Duodenal mucosa (tissue), 2 donors: ENCODE data around the gene PRKCH.

Experiments used
- H3K27ac ChIP-seq: one replicate; pipeline ENCODE4 v1.7.0; 2013; ENCODE audit warnings: low read depth, low read length
- H3K27me3 ChIP-seq, 2 donors: one replicate each; pipeline ENCODE4 v1.7.0; 2013; ENCODE audit warnings: low read length in 2 of 2, control low read depth in 1 of 2; ENCODE audit not compliant: insufficient read depth in 2 of 2, control insufficient read depth in 1 of 2
- H3K36me3 ChIP-seq, 2 donors: one replicate each; pipeline ENCODE4 v1.7.0; 2013; ENCODE audit warnings: low read length in 2 of 2, control low read depth in 1 of 2; ENCODE audit not compliant: insufficient read depth in 2 of 2, control insufficient read depth in 1 of 2
- H3K4me1 ChIP-seq, 2 donors: one replicate each; pipeline ENCODE4 v1.7.0; 2013; ENCODE audit warnings: low read length in 2 of 2, control low read depth in 1 of 2; ENCODE audit not compliant: insufficient read depth in 2 of 2, control insufficient read depth in 1 of 2
- H3K4me3 ChIP-seq, 2 donors: one replicate each; pipeline ENCODE4 v1.7.0; 2013; ENCODE audit warnings: low read length in 2 of 2, low read depth in 1 of 2
- H3K9ac ChIP-seq, 2 donors: one replicate each; pipeline ENCODE4 v1.7.0; 2013; ENCODE audit warnings: low read length in 2 of 2, low read depth in 1 of 2
- H3K9me3 ChIP-seq, 2 donors: one replicate each; pipeline ENCODE4 v1.7.0; 2013; ENCODE audit warnings: low read length in 2 of 2, control low read depth in 1 of 2; ENCODE audit not compliant: control insufficient read depth in 1 of 2

The PRKCH gene

DNA sequence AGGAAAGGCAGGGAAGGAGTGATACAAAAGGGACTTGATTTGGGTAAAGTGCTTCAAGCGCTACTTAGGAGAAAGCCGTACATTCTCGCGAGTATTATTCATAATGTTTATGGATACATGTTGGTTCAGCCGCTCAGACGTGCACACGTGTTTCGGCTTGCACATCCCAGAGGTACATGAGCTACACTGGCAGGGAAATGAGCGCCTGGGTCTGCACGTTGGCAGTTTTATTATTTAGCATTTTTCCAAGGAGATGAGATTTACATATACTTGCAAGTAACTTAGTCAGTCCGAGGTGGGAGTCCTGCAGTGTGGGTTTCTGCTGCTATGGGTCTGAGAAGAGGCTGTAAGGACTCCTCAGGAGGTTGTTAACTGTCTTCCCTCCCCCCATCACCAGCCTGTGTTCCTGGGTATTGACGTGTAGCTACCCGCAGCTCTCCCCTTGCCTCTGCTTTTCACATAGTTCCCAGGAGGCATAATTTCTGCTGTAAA, 1.5 kb downstream of the PRKCH start:
- Histone ChIP-seq H3K9ac (peak overlapping the region; percentile 69 to 73), H3K9me3 (peaks cover 0 to 6% of the 10 kb centered on the region in 2 donors), H3K4me3 (peak overlapping the region; percentile 71 to 91), H3K36me3 (no peaks in the 10 kb centered on the region), H3K27me3 (no peaks in the 10 kb centered on the region), H3K4me1 (no peaks in the 10 kb centered on the region), H3K27ac (no peak overlapping the region)

DNA sequence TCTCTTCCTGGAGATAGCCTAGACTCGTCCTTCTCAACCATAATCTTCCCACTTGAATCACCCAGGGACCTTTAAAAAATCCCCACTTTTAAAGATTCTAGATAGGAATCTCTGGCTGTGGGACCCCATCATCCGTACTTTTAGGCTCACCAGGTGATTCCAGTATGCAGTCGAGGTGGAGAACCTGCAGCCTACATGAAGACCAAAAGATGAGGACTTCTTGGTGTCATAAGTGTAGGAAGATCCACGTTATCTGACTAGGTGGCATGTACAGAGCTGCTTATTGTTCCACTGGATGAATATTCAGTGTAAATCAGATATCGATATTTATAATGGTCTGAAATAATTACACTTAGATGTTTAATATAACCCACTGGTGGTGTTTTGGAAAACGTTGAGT, 2.6 kb downstream of the PRKCH start:
- Histone ChIP-seq H3K4me1 (no peaks in the 10 kb centered on the region), H3K4me3 (peak overlapping the region; percentile 71 to 91), H3K27me3 (no peaks in the 10 kb centered on the region), H3K9me3 (peaks cover 0 to 6% of the 10 kb centered on the region in 2 donors), H3K36me3 (no peaks in the 10 kb centered on the region), H3K27ac (no peak overlapping the region), H3K9ac (peak overlapping the region in 1 of 2 donors; percentile 49)

DNA sequence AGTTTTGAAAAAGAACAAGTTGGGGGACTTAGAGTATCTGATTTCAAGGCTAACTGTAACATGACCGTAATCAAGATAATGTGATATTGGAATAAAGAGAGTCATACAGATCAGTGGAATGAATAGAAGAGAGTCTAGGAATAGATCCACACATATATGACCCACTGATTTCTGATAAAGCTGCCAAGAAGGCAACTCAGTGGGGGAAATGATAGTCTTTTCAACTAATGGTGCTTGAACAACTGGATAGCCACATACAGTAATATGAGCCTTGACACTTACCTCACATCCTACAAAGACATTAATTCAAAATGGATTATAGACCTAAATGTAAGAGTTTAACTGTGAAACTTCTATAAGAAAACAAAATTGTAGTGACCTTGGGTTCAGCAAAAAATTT, 3.8 kb downstream of the PRKCH start:
- Histone ChIP-seq H3K27ac (no peak overlapping the region), H3K4me3 (no peak overlapping the region)

DNA sequence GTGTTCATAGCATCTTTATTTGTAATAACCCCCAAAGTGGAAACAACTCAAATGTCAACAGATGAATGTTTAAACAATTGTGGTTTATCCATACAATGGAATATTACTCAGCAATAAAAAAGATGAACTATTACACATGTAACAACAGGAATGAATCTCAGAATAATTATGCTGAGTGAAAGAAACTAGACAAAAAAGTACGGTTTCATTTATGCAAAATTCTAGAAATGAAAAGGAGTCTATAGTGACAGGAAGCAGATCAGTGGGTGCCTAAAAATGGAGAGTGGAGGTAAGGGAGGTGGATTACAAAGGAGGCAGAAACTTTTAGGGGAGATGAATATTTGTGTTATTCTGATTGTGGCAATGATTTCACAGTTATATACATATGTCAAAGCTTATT, 4.8 kb downstream of the PRKCH start:
- no peaks in the 10 kb centered on the region for H3K27me3 ChIP-seq
- no peak overlapping the region for H3K4me3 ChIP-seq
- no peak overlapping the region for H3K9ac ChIP-seq
- no peaks in the 10 kb centered on the region for H3K4me1 ChIP-seq
- H3K9me3 ChIP-seq = peaks cover 0 to 6% of the 10 kb centered on the region in 2 donors
- no peaks in the 10 kb centered on the region for H3K36me3 ChIP-seq
- no peak overlapping the region for H3K27ac ChIP-seq

More for the DNA sequence above, 3.8 kb downstream of the PRKCH start:
- Histone ChIP-seq H3K27me3 (no peaks in the 10 kb centered on the region), H3K4me1 (no peaks in the 10 kb centered on the region), H3K9ac (no peak overlapping the region), H3K9me3 (peaks cover 0 to 6% of the 10 kb centered on the region in 2 donors), H3K36me3 (no peaks in the 10 kb centered on the region)

DNA sequence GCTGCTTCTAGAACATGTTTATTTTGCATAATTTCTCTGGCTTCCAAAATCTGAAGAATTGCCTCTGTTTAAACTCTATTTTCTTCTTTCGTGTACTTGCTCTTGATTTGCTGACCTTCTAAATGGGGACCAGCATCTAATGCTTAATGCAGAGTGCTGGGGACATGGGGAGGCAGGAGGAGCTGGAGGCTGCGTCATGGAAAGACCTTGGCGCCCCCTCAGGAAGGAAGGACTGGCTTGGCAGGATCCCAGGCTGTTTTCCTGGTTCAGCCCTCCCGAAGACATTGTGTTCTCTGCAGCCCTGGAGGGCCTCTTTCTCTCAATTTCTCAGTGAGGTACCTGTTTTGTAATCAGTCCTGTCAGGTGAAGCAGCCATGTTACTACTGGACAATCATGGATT, 5.5 kb downstream of the PRKCH start:
- peaks cover 0 to 6% of the 10 kb centered on the region in 2 donors for H3K9me3 ChIP-seq
- no peak overlapping the region for H3K4me3 ChIP-seq
- no peak overlapping the region for H3K27ac ChIP-seq
- no peaks in the 10 kb centered on the region for H3K27me3 ChIP-seq
- no peak overlapping the region for H3K9ac ChIP-seq
- no peaks in the 10 kb centered on the region for H3K36me3 ChIP-seq
- no peaks in the 10 kb centered on the region for H3K4me1 ChIP-seq

DNA sequence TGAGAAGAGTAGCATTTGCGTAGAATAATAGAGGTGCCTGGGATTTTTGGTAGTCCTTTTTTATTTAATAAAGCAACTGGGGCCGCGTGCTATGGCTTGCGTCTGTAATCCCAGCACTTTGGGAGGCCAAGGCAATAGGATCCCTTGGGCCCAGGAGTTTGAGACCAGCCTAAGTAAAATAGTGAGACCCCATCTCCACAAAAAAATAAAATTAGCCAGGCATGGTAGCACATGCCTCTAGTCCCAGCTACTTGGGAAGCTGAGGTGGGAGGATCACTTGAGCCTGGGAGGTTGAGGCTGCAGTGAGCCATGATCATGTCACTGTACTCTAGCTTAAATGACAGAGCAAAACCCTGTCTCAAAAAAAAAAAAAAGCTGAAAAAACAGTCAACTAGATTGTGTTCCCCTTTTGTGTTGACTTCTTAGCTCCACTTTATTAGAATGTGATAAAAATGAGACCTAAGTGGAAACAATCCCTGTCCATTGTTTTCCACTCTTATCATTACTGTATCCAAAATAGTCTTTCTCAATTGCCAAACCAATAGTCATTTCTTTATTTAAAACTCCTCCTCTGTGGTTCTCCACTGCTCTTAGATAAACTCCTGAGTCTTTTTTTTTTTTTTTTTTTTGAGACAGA, 7.4 kb downstream of the PRKCH start:
- no peak overlapping the region for H3K27ac ChIP-seq
- H3K27me3 ChIP-seq = no peaks in the 10 kb centered on the region
- H3K4me1 ChIP-seq = no peaks in the 10 kb centered on the region
- no peak overlapping the region for H3K4me3 ChIP-seq
- H3K9me3 ChIP-seq = peaks cover 0 to 6% of the 10 kb centered on the region in 2 donors
- H3K36me3 ChIP-seq = no peaks in the 10 kb centered on the region
- no peak overlapping the region for H3K9ac ChIP-seq

DNA sequence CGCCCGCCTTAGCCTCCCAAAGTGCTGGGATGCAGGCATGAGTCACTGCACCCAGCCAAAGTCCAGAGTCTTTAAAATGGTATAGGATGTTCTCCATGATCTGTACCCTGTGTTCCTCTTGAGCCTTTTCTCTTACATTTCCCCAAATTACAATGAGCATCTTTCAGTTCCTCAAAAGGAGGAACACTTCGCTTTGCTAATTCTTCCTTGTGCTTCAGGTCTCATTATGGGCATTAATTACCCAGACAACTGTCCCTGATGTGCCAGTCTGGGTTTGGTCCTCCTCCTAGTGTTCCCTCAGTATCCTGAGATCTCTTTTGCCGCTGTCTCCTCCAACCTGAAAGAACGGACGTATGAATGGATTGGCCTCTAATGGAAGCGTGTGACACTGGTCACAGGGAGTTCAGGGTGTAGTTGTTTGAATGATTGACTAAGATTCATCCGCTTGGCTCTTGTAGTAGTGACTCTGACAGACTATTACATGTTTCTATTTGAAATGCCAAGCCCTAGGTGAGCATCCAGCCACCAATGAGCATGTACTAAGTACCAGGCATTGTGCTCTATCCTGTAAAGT, 8.2 kb downstream of the PRKCH start:
- Histone ChIP-seq H3K27me3 (no peaks in the 10 kb centered on the region), H3K4me3 (no peak overlapping the region), H3K36me3 (no peaks in the 10 kb centered on the region), H3K27ac (no peak overlapping the region), H3K9ac (no peak overlapping the region), H3K4me1 (no peaks in the 10 kb centered on the region), H3K9me3 (peaks cover 0 to 6% of the 10 kb centered on the region in 2 donors)

DNA sequence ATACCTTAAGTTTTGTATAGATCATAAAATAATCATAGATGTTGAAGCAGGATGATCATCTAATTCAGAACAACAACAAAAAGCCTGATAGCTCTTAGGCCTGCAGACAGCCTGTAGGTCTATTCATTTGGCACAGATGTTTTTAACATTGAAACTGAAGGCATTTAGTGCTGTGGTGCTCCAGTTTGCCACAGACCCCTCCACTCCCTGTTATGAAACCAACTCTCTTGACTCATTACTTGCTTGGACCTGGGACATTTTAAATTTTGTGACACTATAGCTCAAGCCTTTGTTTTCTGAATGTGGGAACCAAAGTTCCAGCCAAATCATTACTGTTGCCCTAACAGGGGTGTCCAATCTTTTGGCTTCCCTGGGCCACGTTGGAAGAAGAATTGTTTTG, 9.1 kb downstream of the PRKCH start:
- Histone ChIP-seq H3K4me3 (no peak overlapping the region), H3K36me3 (no peaks in the 10 kb centered on the region), H3K27ac (no peak overlapping the region), H3K27me3 (no peaks in the 10 kb centered on the region), H3K9me3 (peaks cover 0 to 6% of the 10 kb centered on the region in 2 donors), H3K4me1 (no peaks in the 10 kb centered on the region), H3K9ac (no peak overlapping the region)

DNA sequence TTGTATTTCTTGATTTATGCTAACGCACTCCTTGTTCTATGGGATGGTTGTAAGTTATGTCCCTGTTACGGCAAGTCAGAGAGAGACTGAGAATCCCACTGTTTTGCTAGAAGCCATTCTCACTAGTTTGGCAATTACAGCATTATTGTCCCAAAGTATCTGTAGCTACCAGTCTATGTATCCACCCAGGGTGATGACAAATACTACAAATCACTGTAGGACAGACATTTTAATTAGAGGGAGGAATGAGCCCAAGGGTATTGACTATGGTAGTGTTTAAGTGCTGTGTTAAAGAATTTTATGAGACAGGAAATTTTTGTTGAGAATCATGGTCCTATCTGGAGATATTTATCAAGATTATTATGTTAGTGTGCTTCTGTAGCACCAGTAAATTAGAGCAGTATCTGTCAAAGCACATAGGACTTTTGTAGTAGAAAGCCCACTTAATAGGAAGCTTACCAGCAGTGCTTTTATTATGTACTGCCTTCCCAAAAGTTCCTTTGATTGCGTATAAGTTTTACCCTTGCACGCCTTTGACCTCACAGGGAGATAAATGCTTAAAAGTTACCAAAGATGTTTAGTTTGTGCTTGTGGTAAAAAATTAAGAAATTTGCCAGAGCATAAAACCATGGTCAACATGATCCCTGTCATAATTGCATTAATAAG, 10.7 kb downstream of the PRKCH start:
- H3K9ac ChIP-seq = peak overlapping the region in 1 of 2 donors; percentile 16
- peak overlapping the region in 1 of 2 donors; percentile 3 for H3K4me3 ChIP-seq
- H3K4me1 ChIP-seq = no peaks in the 10 kb centered on the region
- no peaks in the 10 kb centered on the region for H3K36me3 ChIP-seq
- H3K27ac ChIP-seq = no peak overlapping the region
- no peaks in the 10 kb centered on the region for H3K9me3 ChIP-seq
- no peaks in the 10 kb centered on the region for H3K27me3 ChIP-seq

DNA sequence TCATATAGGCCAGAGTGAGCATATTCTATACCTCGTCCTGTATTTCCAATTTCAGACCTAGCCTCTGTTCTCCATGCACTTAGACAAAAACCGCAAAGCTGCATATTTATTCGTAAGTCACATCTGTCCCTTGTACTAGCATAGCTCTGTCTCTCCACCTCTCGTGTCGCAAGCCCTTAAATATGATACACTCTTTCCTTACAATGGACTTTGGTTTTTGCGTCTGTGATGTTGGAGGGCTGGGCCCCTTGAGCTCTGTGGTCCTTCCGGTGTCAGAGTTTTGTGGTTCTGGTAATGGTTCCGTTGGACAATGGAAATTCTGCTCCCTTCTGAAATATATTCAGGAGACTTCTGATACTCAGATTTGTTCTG, 11.3 kb downstream of the PRKCH start:
- H3K9me3 ChIP-seq = no peaks in the 10 kb centered on the region
- H3K4me3 ChIP-seq = peak overlapping the region in 1 of 2 donors; percentile 3
- H3K36me3 ChIP-seq = no peaks in the 10 kb centered on the region
- H3K9ac ChIP-seq = no peak overlapping the region
- no peaks in the 10 kb centered on the region for H3K4me1 ChIP-seq
- H3K27ac ChIP-seq = no peak overlapping the region
- H3K27me3 ChIP-seq = no peaks in the 10 kb centered on the region
